Measurements from ENCODE around the gene STAT4.

STAT4 gene

GRCh38 chr2:191122638-191123294 lies 28.0 kb downstream of the STAT4 start:
- Histone ChIP-seq H3K4me3 (ENCODE audit: low read depth in 1 of 2, low read length in 2 of 2) (no peak overlapping the region), H3K27me3 (ENCODE audit: control insufficient read depth in 1 of 2, insufficient read depth in 2 of 2, low read length in 2 of 2) (no peaks in the 10 kb centered on the region), H3K27ac (ENCODE audit: low read depth, low read length) (no peak overlapping the region), H3K4me1 (ENCODE audit: control insufficient read depth in 1 of 2, insufficient read depth in 2 of 2, low read length in 2 of 2) (no peaks in the 10 kb centered on the region), H3K36me3 (ENCODE audit: control insufficient read depth in 1 of 2, insufficient read depth in 2 of 2, low read length in 2 of 2) (no peaks in the 10 kb centered on the region), H3K9me3 (ENCODE audit: control insufficient read depth in 1 of 2, low read length in 2 of 2) (no peaks in the 10 kb centered on the region), H3K9ac (ENCODE audit: low read depth in 1 of 2, low read length in 2 of 2) (no peak overlapping the region)

GRCh38 chr2:191117341-191117740 lies 33.5 kb downstream of the STAT4 start:
- Histone ChIP-seq H3K27ac (ENCODE audit: low read depth, low read length) (no peak overlapping the region), H3K9me3 (ENCODE audit: control insufficient read depth in 1 of 2, low read length in 2 of 2) (no peaks in the 10 kb centered on the region), H3K36me3 (ENCODE audit: control insufficient read depth in 1 of 2, insufficient read depth in 2 of 2, low read length in 2 of 2) (no peaks in the 10 kb centered on the region), H3K27me3 (ENCODE audit: control insufficient read depth in 1 of 2, insufficient read depth in 2 of 2, low read length in 2 of 2) (no peaks in the 10 kb centered on the region), H3K9ac (ENCODE audit: low read depth in 1 of 2, low read length in 2 of 2) (no peak overlapping the region), H3K4me1 (ENCODE audit: control insufficient read depth in 1 of 2, insufficient read depth in 2 of 2, low read length in 2 of 2) (no peaks in the 10 kb centered on the region), H3K4me3 (ENCODE audit: low read depth in 1 of 2, low read length in 2 of 2) (no peak overlapping the region)

- no peak overlapping the region for H3K9ac ChIP-seq (ENCODE audit: low read depth in 1 of 2, low read length in 2 of 2)
- no peaks in the 10 kb centered on the region for H3K36me3 ChIP-seq (ENCODE audit: control insufficient read depth in 1 of 2, insufficient read depth in 2 of 2, low read length in 2 of 2)
- no peaks in the 10 kb centered on the region for H3K9me3 ChIP-seq (ENCODE audit: control insufficient read depth in 1 of 2, low read length in 2 of 2)
- H3K4me1 ChIP-seq (ENCODE audit: control insufficient read depth in 1 of 2, insufficient read depth in 2 of 2, low read length in 2 of 2), result no peaks in the 10 kb centered on the region
- H3K4me3 ChIP-seq (ENCODE audit: low read depth in 1 of 2, low read length in 2 of 2), result no peak overlapping the region
- H3K27ac ChIP-seq (ENCODE audit: low read depth, low read length), result no peak overlapping the region
- no peaks in the 10 kb centered on the region for H3K27me3 ChIP-seq (ENCODE audit: control insufficient read depth in 1 of 2, insufficient read depth in 2 of 2, low read length in 2 of 2)
Measured at GRCh38 chr2:191115804-191116203, 35.0 kb downstream of the STAT4 start.

GRCh38 chr2:191115391-191115790 lies 35.4 kb downstream of the STAT4 start:
- Histone ChIP-seq H3K4me3 (ENCODE audit: low read depth in 1 of 2, low read length in 2 of 2) (no peak overlapping the region), H3K36me3 (ENCODE audit: control insufficient read depth in 1 of 2, insufficient read depth in 2 of 2, low read length in 2 of 2) (no peaks in the 10 kb centered on the region), H3K27ac (ENCODE audit: low read depth, low read length) (no peak overlapping the region), H3K9me3 (ENCODE audit: control insufficient read depth in 1 of 2, low read length in 2 of 2) (no peaks in the 10 kb centered on the region), H3K27me3 (ENCODE audit: control insufficient read depth in 1 of 2, insufficient read depth in 2 of 2, low read length in 2 of 2) (no peaks in the 10 kb centered on the region), H3K9ac (ENCODE audit: low read depth in 1 of 2, low read length in 2 of 2) (no peak overlapping the region), H3K4me1 (ENCODE audit: control insufficient read depth in 1 of 2, insufficient read depth in 2 of 2, low read length in 2 of 2) (no peaks in the 10 kb centered on the region)

GRCh38 chr2:191114403-191114886 lies 36.3 kb downstream of the STAT4 start:
- Histone ChIP-seq H3K9me3 (ENCODE audit: control insufficient read depth in 1 of 2, low read length in 2 of 2) (no peaks in the 10 kb centered on the region), H3K4me1 (ENCODE audit: control insufficient read depth in 1 of 2, insufficient read depth in 2 of 2, low read length in 2 of 2) (no peaks in the 10 kb centered on the region), H3K4me3 (ENCODE audit: low read depth in 1 of 2, low read length in 2 of 2) (no peak overlapping the region), H3K9ac (ENCODE audit: low read depth in 1 of 2, low read length in 2 of 2) (no peak overlapping the region), H3K27ac (ENCODE audit: low read depth, low read length) (no peak overlapping the region), H3K27me3 (ENCODE audit: control insufficient read depth in 1 of 2, insufficient read depth in 2 of 2, low read length in 2 of 2) (no peaks in the 10 kb centered on the region), H3K36me3 (ENCODE audit: control insufficient read depth in 1 of 2, insufficient read depth in 2 of 2, low read length in 2 of 2) (no peaks in the 10 kb centered on the region)

- no peak overlapping the region for H3K27ac ChIP-seq (ENCODE audit: low read depth, low read length)
- no peak overlapping the region for H3K9ac ChIP-seq (ENCODE audit: low read depth in 1 of 2, low read length in 2 of 2)
- no peaks in the 10 kb centered on the region for H3K9me3 ChIP-seq (ENCODE audit: control insufficient read depth in 1 of 2, low read length in 2 of 2)
- no peaks in the 10 kb centered on the region for H3K36me3 ChIP-seq (ENCODE audit: control insufficient read depth in 1 of 2, insufficient read depth in 2 of 2, low read length in 2 of 2)
- no peaks in the 10 kb centered on the region for H3K27me3 ChIP-seq (ENCODE audit: control insufficient read depth in 1 of 2, insufficient read depth in 2 of 2, low read length in 2 of 2)
- H3K4me3 ChIP-seq (ENCODE audit: low read depth in 1 of 2, low read length in 2 of 2), result no peak overlapping the region
- H3K4me1 ChIP-seq (ENCODE audit: control insufficient read depth in 1 of 2, insufficient read depth in 2 of 2, low read length in 2 of 2), result no peaks in the 10 kb centered on the region
Measured at GRCh38 chr2:191113761-191114160, 37.0 kb downstream of the STAT4 start.

GRCh38 chr2:191112448-191112901 lies 38.3 kb downstream of the STAT4 start:
- Histone ChIP-seq H3K9me3 (ENCODE audit: control insufficient read depth in 1 of 2, low read length in 2 of 2) (no peaks in the 10 kb centered on the region), H3K27me3 (ENCODE audit: control insufficient read depth in 1 of 2, insufficient read depth in 2 of 2, low read length in 2 of 2) (no peaks in the 10 kb centered on the region), H3K27ac (ENCODE audit: low read depth, low read length) (no peak overlapping the region), H3K4me3 (ENCODE audit: low read depth in 1 of 2, low read length in 2 of 2) (no peak overlapping the region), H3K36me3 (ENCODE audit: control insufficient read depth in 1 of 2, insufficient read depth in 2 of 2, low read length in 2 of 2) (no peaks in the 10 kb centered on the region), H3K9ac (ENCODE audit: low read depth in 1 of 2, low read length in 2 of 2) (no peak overlapping the region), H3K4me1 (ENCODE audit: control insufficient read depth in 1 of 2, insufficient read depth in 2 of 2, low read length in 2 of 2) (no peaks in the 10 kb centered on the region)

- no peaks in the 10 kb centered on the region for H3K27me3 ChIP-seq (ENCODE audit: control insufficient read depth in 1 of 2, insufficient read depth in 2 of 2, low read length in 2 of 2)
- H3K9me3 ChIP-seq (ENCODE audit: control insufficient read depth in 1 of 2, low read length in 2 of 2), result no peaks in the 10 kb centered on the region
- H3K27ac ChIP-seq (ENCODE audit: low read depth, low read length), result no peak overlapping the region
- no peaks in the 10 kb centered on the region for H3K4me1 ChIP-seq (ENCODE audit: control insufficient read depth in 1 of 2, insufficient read depth in 2 of 2, low read length in 2 of 2)
- H3K36me3 ChIP-seq (ENCODE audit: control insufficient read depth in 1 of 2, insufficient read depth in 2 of 2, low read length in 2 of 2), result no peaks in the 10 kb centered on the region
- H3K4me3 ChIP-seq (ENCODE audit: low read depth in 1 of 2, low read length in 2 of 2), result no peak overlapping the region
- H3K9ac ChIP-seq (ENCODE audit: low read depth in 1 of 2, low read length in 2 of 2), result no peak overlapping the region
Measured at GRCh38 chr2:191109888-191110287, 40.9 kb downstream of the STAT4 start.

- H3K36me3 ChIP-seq (ENCODE audit: control insufficient read depth in 1 of 2, insufficient read depth in 2 of 2, low read length in 2 of 2), result no peaks in the 10 kb centered on the region
- H3K27ac ChIP-seq (ENCODE audit: low read depth, low read length), result no peak overlapping the region
- H3K27me3 ChIP-seq (ENCODE audit: control insufficient read depth in 1 of 2, insufficient read depth in 2 of 2, low read length in 2 of 2), result no peaks in the 10 kb centered on the region
- H3K9ac ChIP-seq (ENCODE audit: low read depth in 1 of 2, low read length in 2 of 2), result no peak overlapping the region
- H3K4me3 ChIP-seq (ENCODE audit: low read depth in 1 of 2, low read length in 2 of 2), result no peak overlapping the region
- H3K4me1 ChIP-seq (ENCODE audit: control insufficient read depth in 1 of 2, insufficient read depth in 2 of 2, low read length in 2 of 2), result no peaks in the 10 kb centered on the region
- no peaks in the 10 kb centered on the region for H3K9me3 ChIP-seq (ENCODE audit: control insufficient read depth in 1 of 2, low read length in 2 of 2)
Measured at GRCh38 chr2:191108331-191108730, 42.5 kb downstream of the STAT4 start.

- H3K36me3 ChIP-seq (ENCODE audit: control insufficient read depth in 1 of 2, insufficient read depth in 2 of 2, low read length in 2 of 2), result no peaks in the 10 kb centered on the region
- no peaks in the 10 kb centered on the region for H3K4me1 ChIP-seq (ENCODE audit: control insufficient read depth in 1 of 2, insufficient read depth in 2 of 2, low read length in 2 of 2)
- no peak overlapping the region for H3K9ac ChIP-seq (ENCODE audit: low read depth in 1 of 2, low read length in 2 of 2)
- no peak overlapping the region for H3K4me3 ChIP-seq (ENCODE audit: low read depth in 1 of 2, low read length in 2 of 2)
- H3K9me3 ChIP-seq (ENCODE audit: control insufficient read depth in 1 of 2, low read length in 2 of 2), result no peaks in the 10 kb centered on the region
- no peaks in the 10 kb centered on the region for H3K27me3 ChIP-seq (ENCODE audit: control insufficient read depth in 1 of 2, insufficient read depth in 2 of 2, low read length in 2 of 2)
- H3K27ac ChIP-seq (ENCODE audit: low read depth, low read length), result no peak overlapping the region
Measured at GRCh38 chr2:191105082-191105481, 45.7 kb downstream of the STAT4 start.

Data from duodenal mucosa (tissue), 2 donors.